Measurements from ENCODE around the gene CASKIN2. TPM values are rescaled to one million over a fixed set of nuclear protein-coding genes. Genes with fewer than 3 reads are reported as not detected.

The CASKIN2 gene
- total RNA-seq, 1 experiment from 2014 or later = 37.0 TPM

GRCh38 chr17:75563063-75563758, 47.9 kb upstream of the CASKIN2 start:
- H2BK120ac ChIP-seq (ENCODE audit: low read depth, low read length, poor library complexity, severe bottlenecking) = no peak overlapping the region
- no peaks in the 10 kb centered on the region for H3K79me1 ChIP-seq (ENCODE audit: insufficient read depth, low read depth, low read length, poor library complexity, severe bottlenecking)
- no peak overlapping the region for H3K27ac Mint-ChIP-seq
- H3K4me3 Mint-ChIP-seq = no peak overlapping the region
- no peak overlapping the region for H2BK20ac ChIP-seq (ENCODE audit: low read depth, low read length, poor library complexity, severe bottlenecking)
- no peaks in the 10 kb centered on the region for H3K4me1 Mint-ChIP-seq
- no peaks in the 10 kb centered on the region for H3K9me3 ChIP-seq (ENCODE audit: control insufficient read depth, low read depth, low read length)
- no peaks in the 10 kb centered on the region for H3K27me3 ChIP-seq (ENCODE audit: insufficient read depth, low read length)
- peaks cover 1 to 33% (median 16%) of the 10 kb centered on the region in 3 experiments; a peak in 6 of 7 replicates for H3K36me3 Mint-ChIP-seq (ENCODE audit: insufficient read depth in 1 of 3, low read depth in 3 of 3)
- no peak overlapping the region for H3K23ac ChIP-seq (ENCODE audit: insufficient read length, low read depth, low read length)
- no peak overlapping the region for H3T11ph ChIP-seq (ENCODE audit: low read length)
- no peak overlapping the region for H3K27ac ChIP-seq (ENCODE audit: insufficient read length, low read depth, low read length)
- H3K27me3 Mint-ChIP-seq (ENCODE audit: low read depth) = no peaks in the 10 kb centered on the region
- no peak overlapping the region for H2BK5ac ChIP-seq (ENCODE audit: insufficient read length, low read length)
- H4K91ac ChIP-seq (ENCODE audit: insufficient read length, low read depth, low read length) = no peak overlapping the region
- no peak overlapping the region for H4K5ac ChIP-seq (ENCODE audit: insufficient read length, low read depth, low read length)
- no peak for DNase-seq
- H2AK5ac ChIP-seq (ENCODE audit: insufficient read length, low read length) = no peak overlapping the region
- no peak overlapping the region for H3K4me2 ChIP-seq (ENCODE audit: insufficient read depth, insufficient read length, low read length)
- no CpG with 5 or more reads among the region's 28 CpGs for WGBS (ENCODE audit: extremely low coverage, insufficient read length, low lambda C conversion rate)
- no peak overlapping the region for H3K18ac ChIP-seq (ENCODE audit: insufficient read length, low read depth, low read length)
- H2BK15ac ChIP-seq (ENCODE audit: low read depth, low read length) = no peak overlapping the region
- no peaks in the 10 kb centered on the region for H3K79me2 ChIP-seq (ENCODE audit: insufficient read depth, low read length)
- no peak overlapping the region for H2AFZ ChIP-seq (ENCODE audit: low read length)
- no peaks in the 10 kb centered on the region for H3K4me1 ChIP-seq (ENCODE audit: insufficient read depth, low read length)
- no peak for TF ChIP-seq CTCF (conservative IDR thresholded peaks at IDR 0.05)
- no peak overlapping the region for H3K4ac ChIP-seq (ENCODE audit: low read depth, low read length)
- no peak overlapping the region for H3K56ac ChIP-seq (ENCODE audit: insufficient read length, low read depth, low read length)
- H3K14ac ChIP-seq (ENCODE audit: insufficient read depth, low read length) = no peak overlapping the region
- no peaks in the 10 kb centered on the region for H3K9me3 Mint-ChIP-seq
- no peaks in the 10 kb centered on the region for H4K20me1 ChIP-seq (ENCODE audit: control insufficient read depth, insufficient read depth, insufficient read length)
- H3K23me2 ChIP-seq (ENCODE audit: insufficient read length, low read depth, low read length, poor library complexity, severe bottlenecking) = no peaks in the 10 kb centered on the region
- H2BK12ac ChIP-seq (ENCODE audit: insufficient read length, low read depth, low read length) = no peak overlapping the region
- H4K8ac ChIP-seq (replicated peaks; ENCODE audit: insufficient read length, low read depth, low read length) = no peak overlapping the region
- no peak overlapping the region for H3K9ac ChIP-seq (ENCODE audit: extremely low read depth, insufficient read length, low read length)
